ENCODE data around the gene PPEF1. TPM values are rescaled to one million over a fixed set of nuclear protein-coding genes. Genes with fewer than 3 reads are reported as not detected.

PPEF1 gene
- total RNA-seq, 2 experiments from 2014 or later = not detected

GRCh38 chrX:18672008-18672407 is 35.4 kb upstream of the PPEF1 start, which contains the start of gene RS1:
Gene RS1, minus strand, starts transcription at chrX:18672108. Its CDS starts 40 bp downstream, at chrX:18672068.
- Histone ChIP-seq H3K79me2 (ENCODE audit: insufficient read depth, low read depth, low read length) (no peaks in the 10 kb centered on the region), H3K9me2 (ENCODE audit: insufficient read depth, low read length) (no peaks in the 10 kb centered on the region), H3K36me3 (ENCODE audit: insufficient read depth, low read length) (no peaks in the 10 kb centered on the region), H3K27ac (ENCODE audit: low read depth, low read length, poor library complexity, severe bottlenecking) (no peak within 1 kb of the TSS), H3K9me3 (ENCODE audit: low read length) (no peaks in the 10 kb centered on the region), H3K4me1 (ENCODE audit: insufficient read depth, low read length, poor library complexity, severe bottlenecking) (no peaks in the 10 kb centered on the region), H4K20me1 (ENCODE audit: insufficient read depth, low read length) (no peaks in the 10 kb centered on the region), H3K4me2 (ENCODE audit: low read length) (no peak within 1 kb of the TSS), H2AFZ (ENCODE audit: low read length) (no peak within 1 kb of the TSS), H3K4me3 (ENCODE audit: low read depth, low read length, poor library complexity, severe bottlenecking) (no peak within 1 kb of the TSS)
- ChIA-PET POLR2A (no interaction called here), CTCF (ENCODE audit: unreplicated experiment) (no interaction called here)
- intact Hi-C loops (cut with micrococcal nuclease; ENCODE audit: unreplicated experiment) = loop anchor here (10.0 kb wide), 2 partner anchors 247 to 313 kb away; partner anchors contain the start of genes CDKL5 and PHKA2
- BruUV-seq (replicated peaks) = no TSS peak
- no peak for DNase-seq (ENCODE audit: low spot score)
- TF ChIP-seq CTCF (conservative IDR thresholded peaks at IDR 0.05; ENCODE audit: low read length) (no peak), EZH2phosphoT487 (IDR thresholded peaks at IDR 0.05; ENCODE audit: borderline replicate concordance, low read depth, low read length) (no peak)

- intact Hi-C loops (cut with micrococcal nuclease; ENCODE audit: unreplicated experiment) = loop anchor here (10.0 kb wide), 2 partner anchors 250 to 310 kb away; partner anchors contain the start of genes CDKL5 and PHKA2
- Histone ChIP-seq H3K4me2 (ENCODE audit: low read length) (peak overlapping the region; percentile 89), H3K9me2 (ENCODE audit: insufficient read depth, low read length) (no peaks in the 10 kb centered on the region), H3K9me3 (ENCODE audit: low read length) (no peaks in the 10 kb centered on the region), H2AFZ (ENCODE audit: low read length) (peak overlapping the region; percentile 97), H3K4me1 (ENCODE audit: insufficient read depth, low read length, poor library complexity, severe bottlenecking) (no peaks in the 10 kb centered on the region), H3K79me2 (ENCODE audit: insufficient read depth, low read depth, low read length) (no peaks in the 10 kb centered on the region), H4K20me1 (ENCODE audit: insufficient read depth, low read length) (no peaks in the 10 kb centered on the region), H3K36me3 (ENCODE audit: insufficient read depth, low read length) (no peaks in the 10 kb centered on the region), H3K27ac (ENCODE audit: low read depth, low read length, poor library complexity, severe bottlenecking) (peak overlapping the region; percentile 52), H3K4me3 (ENCODE audit: low read depth, low read length, poor library complexity, severe bottlenecking) (peak overlapping the region; percentile 68)
- DNase-seq (ENCODE audit: low spot score) = no peak
- ChIA-PET POLR2A (no interaction called here), CTCF (ENCODE audit: unreplicated experiment) (no interaction called here)
- no peak for TF ChIP-seq CTCF (conservative IDR thresholded peaks at IDR 0.05; ENCODE audit: low read length)
- TF ChIP-seq EZH2phosphoT487 (IDR thresholded peaks at IDR 0.05; ENCODE audit: borderline replicate concordance, low read depth, low read length) = no peak
- no TSS peak for BruUV-seq (replicated peaks)
Observed at GRCh38 chrX:18674417-18674787, 33.0 kb upstream of the PPEF1 start.
